ENCODE measurements around the gene AKNA. TPM values are rescaled to one million over a fixed set of nuclear protein-coding genes. Genes with fewer than 3 reads are reported as not detected.
"Not testable (repeated sequence)": the region's sequence is repeated elsewhere in the genome, so short reads cannot be mapped to it uniquely, and the experiment has no call there.

Gene AKNA
- total RNA-seq, 1 donor from 2014 or later: 6.3 TPM

GRCh38 chr9:114330636-114331035, 57.1 kb downstream of the AKNA start:
- no peak overlapping the region for H3K4me3 ChIP-seq
- no peaks in the 10 kb centered on the region for H3K9me3 ChIP-seq (replicated peaks)
- no peak for DNase-seq

GRCh38 chr9:114329625-114330022, 58.2 kb downstream of the AKNA start, which contains the start of gene ORM2:
Gene ORM2 (plus strand): TSS chr9:114329869. CDS start chr9:114329905, 36 bp downstream.
- H3K36me3 ChIP-seq; H3K4me1 ChIP-seq; H3K27ac ChIP-seq (replicated peaks); H3K4me3 ChIP-seq; intact Hi-C loops (cut with micrococcal nuclease); DNase-seq; H3K9me3 ChIP-seq (replicated peaks): not testable (repeated sequence)
- H3K27me3 ChIP-seq (ENCODE audit: low read depth): peaks cover 13% of the 10 kb centered on the region

More at GRCh38 chr9:114330636-114331035, 57.1 kb downstream of the AKNA start:
- no peak for TF ChIP-seq CTCF (IDR thresholded peaks at IDR 0.05; ENCODE audit: borderline replicate concordance)
- no peaks in the 10 kb centered on the region for H3K36me3 ChIP-seq
- peaks cover 12% of the 10 kb centered on the region for H3K27me3 ChIP-seq (ENCODE audit: low read depth)
- no peaks in the 10 kb centered on the region for H3K4me1 ChIP-seq
- intact Hi-C loops (cut with micrococcal nuclease): no loop called here
- no peak overlapping the region for H3K27ac ChIP-seq (replicated peaks)

- H3K36me3 ChIP-seq; H3K27ac ChIP-seq (replicated peaks); H3K4me3 ChIP-seq; intact Hi-C loops (cut with micrococcal nuclease); DNase-seq; H3K9me3 ChIP-seq (replicated peaks); H3K4me1 ChIP-seq: not testable (repeated sequence)
- peaks cover 18% of the 10 kb centered on the region for H3K27me3 ChIP-seq (ENCODE audit: low read depth)
Observed at GRCh38 chr9:114328937-114329624, 58.7 kb downstream of the AKNA start.

GRCh38 chr9:114328357-114328820, 59.4 kb downstream of the AKNA start:
- H3K36me3 ChIP-seq; H3K9me3 ChIP-seq (replicated peaks); H3K4me1 ChIP-seq; intact Hi-C loops (cut with micrococcal nuclease); DNase-seq; H3K4me3 ChIP-seq; H3K27ac ChIP-seq (replicated peaks): not testable (repeated sequence)
- H3K27me3 ChIP-seq (ENCODE audit: low read depth): peaks cover 18% of the 10 kb centered on the region

- intact Hi-C loops (cut with micrococcal nuclease): no loop called here
- TF ChIP-seq CTCF (IDR thresholded peaks at IDR 0.05; ENCODE audit: borderline replicate concordance): no peak
- Histone ChIP-seq H3K4me3 (no peak overlapping the region), H3K9me3 (replicated peaks) (no peaks in the 10 kb centered on the region), H3K27ac (replicated peaks) (no peak overlapping the region), H3K4me1 (no peaks in the 10 kb centered on the region), H3K27me3 (ENCODE audit: low read depth) (peaks cover 18% of the 10 kb centered on the region), H3K36me3 (no peaks in the 10 kb centered on the region)
- no peak for DNase-seq
Observed at GRCh38 chr9:114327749-114328148, 60.0 kb downstream of the AKNA start.

GRCh38 chr9:114325684-114326254, 62.0 kb downstream of the AKNA start:
- H3K27ac ChIP-seq (replicated peaks); H3K9me3 ChIP-seq (replicated peaks); H3K4me1 ChIP-seq; DNase-seq; intact Hi-C loops (cut with micrococcal nuclease); H3K36me3 ChIP-seq; H3K4me3 ChIP-seq: not testable (repeated sequence)
- H3K27me3 ChIP-seq (ENCODE audit: low read depth): peaks cover 32% of the 10 kb centered on the region

- intact Hi-C loops (cut with micrococcal nuclease): not testable (repeated sequence)
Observed at GRCh38 chr9:114324965-114325364, 62.8 kb downstream of the AKNA start.

GRCh38 chr9:114324492-114324891, 63.3 kb downstream of the AKNA start:
- Histone ChIP-seq H3K27ac (replicated peaks) (no peak overlapping the region), H3K4me3 (no peak overlapping the region), H3K27me3 (ENCODE audit: low read depth) (peaks cover 44% of the 10 kb centered on the region), H3K9me3 (replicated peaks) (no peaks in the 10 kb centered on the region), H3K4me1 (no peaks in the 10 kb centered on the region), H3K36me3 (no peaks in the 10 kb centered on the region)
- TF ChIP-seq CTCF (IDR thresholded peaks at IDR 0.05; ENCODE audit: borderline replicate concordance): no peak
- DNase-seq: no peak
- intact Hi-C loops (cut with micrococcal nuclease): no loop called here

More at GRCh38 chr9:114324965-114325364, 62.8 kb downstream of the AKNA start:
- not testable (repeated sequence) for H3K4me3 ChIP-seq; H3K36me3 ChIP-seq; H3K27ac ChIP-seq (replicated peaks); H3K9me3 ChIP-seq (replicated peaks); DNase-seq; H3K4me1 ChIP-seq
- H3K27me3 ChIP-seq (ENCODE audit: low read depth): peaks cover 40% of the 10 kb centered on the region

GRCh38 chr9:114323849-114324248, 63.9 kb downstream of the AKNA start:
- DNase-seq; H3K36me3 ChIP-seq; intact Hi-C loops (cut with micrococcal nuclease): not testable (repeated sequence)

GRCh38 chr9:114322831-114323531, 64.8 kb downstream of the AKNA start, which contains the start of gene ORM1:
Gene ORM1 (plus strand): TSS chr9:114323098. CDS start chr9:114323134, 36 bp downstream.
- H3K4me1 ChIP-seq; intact Hi-C loops (cut with micrococcal nuclease); H3K36me3 ChIP-seq; DNase-seq; H3K4me3 ChIP-seq; H3K9me3 ChIP-seq (replicated peaks); H3K27ac ChIP-seq (replicated peaks): not testable (repeated sequence)
- H3K27me3 ChIP-seq (ENCODE audit: low read depth): peaks cover 42% of the 10 kb centered on the region

More at GRCh38 chr9:114323849-114324248, 63.9 kb downstream of the AKNA start:
- H3K4me1 ChIP-seq; H3K9me3 ChIP-seq (replicated peaks); H3K27ac ChIP-seq (replicated peaks); H3K4me3 ChIP-seq: not testable (repeated sequence)
- H3K27me3 ChIP-seq (ENCODE audit: low read depth): peaks cover 49% of the 10 kb centered on the region
